Lower leg skin (tissue), 3 donors: Measurements from ENCODE around the gene STRN.

Source experiments
- POLR2A ChIP-seq, 2 donors: fragments of 450-650 bp; IDR thresholded peaks; one replicate each; pipeline ENCODE4 v1.6.1; 2016 to 2017; ENCODE audit warnings: antibody characterized with exemption in 2 of 2, mild to moderate bottlenecking in 1 of 2, moderate library complexity in 1 of 2
- TF ChIP-seq, protein P1 (sequence below), 3 donors: fragments of 450-650 bp; IDR thresholded peaks; one replicate each; pipeline ENCODE4 v1.5.1; 2016; ENCODE audit warnings: antibody characterized with exemption in 3 of 3, mild to moderate bottlenecking in 3 of 3, moderate library complexity in 2 of 3

DNA sequence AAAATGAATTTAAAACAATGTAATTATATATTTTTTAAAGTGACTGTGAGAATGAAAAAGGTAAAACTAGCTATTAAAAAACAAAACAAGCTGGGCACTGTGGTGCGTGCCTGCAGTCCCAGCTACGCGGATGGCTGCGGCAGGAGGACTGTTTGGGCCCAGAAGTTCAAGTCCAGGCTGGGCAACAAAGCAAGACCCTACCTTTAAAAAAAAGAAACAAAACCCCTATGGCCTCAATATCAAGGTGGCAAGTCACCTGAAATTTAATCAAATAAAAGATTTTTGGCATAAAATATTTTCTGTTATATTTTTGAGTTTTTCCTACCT lies 46.9 kb upstream of the STRN start:
- TF ChIP-seq, protein P1, sequence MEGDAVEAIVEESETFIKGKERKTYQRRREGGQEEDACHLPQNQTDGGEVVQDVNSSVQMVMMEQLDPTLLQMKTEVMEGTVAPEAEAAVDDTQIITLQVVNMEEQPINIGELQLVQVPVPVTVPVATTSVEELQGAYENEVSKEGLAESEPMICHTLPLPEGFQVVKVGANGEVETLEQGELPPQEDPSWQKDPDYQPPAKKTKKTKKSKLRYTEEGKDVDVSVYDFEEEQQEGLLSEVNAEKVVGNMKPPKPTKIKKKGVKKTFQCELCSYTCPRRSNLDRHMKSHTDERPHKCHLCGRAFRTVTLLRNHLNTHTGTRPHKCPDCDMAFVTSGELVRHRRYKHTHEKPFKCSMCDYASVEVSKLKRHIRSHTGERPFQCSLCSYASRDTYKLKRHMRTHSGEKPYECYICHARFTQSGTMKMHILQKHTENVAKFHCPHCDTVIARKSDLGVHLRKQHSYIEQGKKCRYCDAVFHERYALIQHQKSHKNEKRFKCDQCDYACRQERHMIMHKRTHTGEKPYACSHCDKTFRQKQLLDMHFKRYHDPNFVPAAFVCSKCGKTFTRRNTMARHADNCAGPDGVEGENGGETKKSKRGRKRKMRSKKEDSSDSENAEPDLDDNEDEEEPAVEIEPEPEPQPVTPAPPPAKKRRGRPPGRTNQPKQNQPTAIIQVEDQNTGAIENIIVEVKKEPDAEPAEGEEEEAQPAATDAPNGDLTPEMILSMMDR (IDR thresholded peaks at IDR 0.05): no peak
- no peak for TF ChIP-seq POLR2A (IDR thresholded peaks at IDR 0.05)
